Measurements from ENCODE around the gene TMOD2. TPM values are rescaled to one million over a fixed set of nuclear protein-coding genes. Genes with fewer than 3 reads are reported as not detected.

The TMOD2 gene
- polyA plus RNA-seq, 1 donor (not counting 4 experiments of a cell fraction or from before 2014, with no cell fraction given) = 5.2 TPM

DNA sequence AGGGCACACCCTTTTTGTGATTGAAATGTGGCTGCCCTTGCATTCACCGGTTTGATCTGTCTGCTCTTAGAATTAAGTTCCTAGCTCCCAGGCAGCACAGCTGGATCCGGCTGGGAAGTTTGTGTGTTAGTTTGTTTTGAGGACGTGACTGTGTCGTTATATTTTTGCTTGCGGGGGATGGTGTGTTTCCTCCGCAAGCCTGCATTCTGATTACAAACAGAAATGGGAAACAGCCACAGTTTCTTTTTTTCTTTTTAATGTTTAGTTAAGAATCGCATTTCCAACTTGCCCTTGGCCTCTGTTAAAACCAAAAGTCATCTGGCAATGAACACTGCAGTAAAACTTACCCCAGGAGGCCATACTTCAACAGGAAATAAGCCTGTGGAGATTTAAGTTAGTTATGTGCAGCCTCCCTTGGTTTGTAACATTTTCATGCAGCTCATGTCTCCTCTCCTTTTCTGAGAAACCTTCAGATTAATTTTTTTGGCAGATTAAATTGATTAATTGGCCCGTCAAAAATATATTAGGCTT, 78.9 kb downstream of the TMOD2 start:
- Histone ChIP-seq H3K27me3 (ENCODE audit: control insufficient read depth, extremely low read depth, insufficient read depth, low read length) (no peaks in the 10 kb centered on the region), H3K9me1 (ENCODE audit: control insufficient read depth, extremely low read depth, insufficient read depth, low read length) (no peaks in the 10 kb centered on the region), H3K9ac (ENCODE audit: control insufficient read depth, extremely low read depth, insufficient read depth, low read length) (peak overlapping the region; percentile 94), H3K36me3 (ENCODE audit: control insufficient read depth in 2 of 2, extremely low read depth in 1 of 2, insufficient read depth in 2 of 2, low read length in 2 of 2) (peaks cover 3 to 4% of the 10 kb centered on the region in 2 experiments), H3K4me3 (ENCODE audit: control insufficient read depth in 2 of 3, extremely low read depth in 1 of 3, insufficient read depth in 2 of 3, low read depth in 1 of 3, low read length in 3 of 3) (peak overlapping the region; percentile 68 to 95 (median 94)), H3K4me1 (ENCODE audit: control insufficient read depth, extremely low read depth, insufficient read depth, low read length) (peaks cover 55% of the 10 kb centered on the region), H3K79me2 (ENCODE audit: control insufficient read depth, insufficient read depth, low read length) (peaks cover 58% of the 10 kb centered on the region), H2AFZ (ENCODE audit: control insufficient read depth, low read length) (no peak overlapping the region), H3K27ac (ENCODE audit: control insufficient read depth, insufficient read depth, low read length) (peak overlapping the region; percentile 98), H3K4me2 (ENCODE audit: control insufficient read depth, extremely low read depth, insufficient read depth, low read depth, low read length) (peak overlapping the region; percentile 87), H4K20me1 (ENCODE audit: control insufficient read depth, extremely low read depth, insufficient read depth, low read length) (peaks cover 16% of the 10 kb centered on the region), H3K9me3 (ENCODE audit: control insufficient read depth, low read depth, low read length) (no peaks in the 10 kb centered on the region)
- DNase-seq (ENCODE audit: low read depth, low spot score) (no peak), FAIRE-seq (no peak)
- dilution Hi-C loops (cut with MboI; ENCODE audit: extremely low pct_ligation_motif_present, low sequenced_read_pairs) = no loop called here
- TF ChIP-seq, protein P1, sequence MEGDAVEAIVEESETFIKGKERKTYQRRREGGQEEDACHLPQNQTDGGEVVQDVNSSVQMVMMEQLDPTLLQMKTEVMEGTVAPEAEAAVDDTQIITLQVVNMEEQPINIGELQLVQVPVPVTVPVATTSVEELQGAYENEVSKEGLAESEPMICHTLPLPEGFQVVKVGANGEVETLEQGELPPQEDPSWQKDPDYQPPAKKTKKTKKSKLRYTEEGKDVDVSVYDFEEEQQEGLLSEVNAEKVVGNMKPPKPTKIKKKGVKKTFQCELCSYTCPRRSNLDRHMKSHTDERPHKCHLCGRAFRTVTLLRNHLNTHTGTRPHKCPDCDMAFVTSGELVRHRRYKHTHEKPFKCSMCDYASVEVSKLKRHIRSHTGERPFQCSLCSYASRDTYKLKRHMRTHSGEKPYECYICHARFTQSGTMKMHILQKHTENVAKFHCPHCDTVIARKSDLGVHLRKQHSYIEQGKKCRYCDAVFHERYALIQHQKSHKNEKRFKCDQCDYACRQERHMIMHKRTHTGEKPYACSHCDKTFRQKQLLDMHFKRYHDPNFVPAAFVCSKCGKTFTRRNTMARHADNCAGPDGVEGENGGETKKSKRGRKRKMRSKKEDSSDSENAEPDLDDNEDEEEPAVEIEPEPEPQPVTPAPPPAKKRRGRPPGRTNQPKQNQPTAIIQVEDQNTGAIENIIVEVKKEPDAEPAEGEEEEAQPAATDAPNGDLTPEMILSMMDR (optimal IDR thresholded peaks at IDR 0.05 in 1 of 3, IDR thresholded peaks at IDR 0.05 in 1 of 3, conservative IDR thresholded peaks at IDR 0.05 in 1 of 3; ENCODE audit: extremely low read depth in 1 of 3, insufficient read depth in 2 of 3, low read length in 3 of 3) = no peak
- TF ChIP-seq EZH2 (IDR thresholded peaks at IDR 0.05; ENCODE audit: low read length) = no peak

DNA sequence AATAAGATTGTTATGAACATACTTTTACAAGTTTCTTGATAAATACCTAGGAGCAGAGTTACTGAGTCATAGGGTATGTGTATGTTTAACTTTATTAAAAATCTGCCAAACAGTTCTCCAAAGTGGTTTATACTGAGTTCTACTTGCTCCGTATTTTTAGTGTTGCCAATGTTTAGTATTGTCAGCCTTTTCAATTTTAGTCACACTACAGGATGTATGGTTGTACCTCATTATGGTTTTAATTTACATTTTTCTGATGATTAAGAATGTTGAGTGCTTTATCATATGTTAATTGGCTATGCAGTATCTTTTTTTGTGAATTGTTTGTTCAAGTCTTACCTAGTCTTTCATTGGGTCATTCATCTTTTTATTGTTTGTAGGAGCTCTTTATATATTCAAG, 82.4 kb downstream of the TMOD2 start:
- dilution Hi-C loops (cut with MboI; ENCODE audit: extremely low pct_ligation_motif_present, low sequenced_read_pairs) = no loop called here
- Histone ChIP-seq H3K9me3 (ENCODE audit: control insufficient read depth, low read depth, low read length) (no peaks in the 10 kb centered on the region), H3K4me1 (ENCODE audit: control insufficient read depth, extremely low read depth, insufficient read depth, low read length) (peaks cover 64% of the 10 kb centered on the region), H3K79me2 (ENCODE audit: control insufficient read depth, insufficient read depth, low read length) (peaks cover 92% of the 10 kb centered on the region), H2AFZ (ENCODE audit: control insufficient read depth, low read length) (no peak overlapping the region), H4K20me1 (ENCODE audit: control insufficient read depth, extremely low read depth, insufficient read depth, low read length) (peaks cover 31% of the 10 kb centered on the region), H3K9ac (ENCODE audit: control insufficient read depth, extremely low read depth, insufficient read depth, low read length) (no peak overlapping the region), H3K9me1 (ENCODE audit: control insufficient read depth, extremely low read depth, insufficient read depth, low read length) (peaks cover 4% of the 10 kb centered on the region), H3K27ac (ENCODE audit: control insufficient read depth, insufficient read depth, low read length) (peak overlapping the region; percentile 40), H3K27me3 (ENCODE audit: control insufficient read depth, extremely low read depth, insufficient read depth, low read length) (no peaks in the 10 kb centered on the region), H3K4me3 (ENCODE audit: control insufficient read depth in 2 of 3, extremely low read depth in 1 of 3, insufficient read depth in 2 of 3, low read depth in 1 of 3, low read length in 3 of 3) (peak overlapping the region; percentile 67 to 94 (median 68)), H3K4me2 (ENCODE audit: control insufficient read depth, extremely low read depth, insufficient read depth, low read depth, low read length) (peak overlapping the region; percentile 87), H3K36me3 (ENCODE audit: control insufficient read depth in 2 of 2, extremely low read depth in 1 of 2, insufficient read depth in 2 of 2, low read length in 2 of 2) (peaks cover 3 to 6% of the 10 kb centered on the region in 2 experiments)
- FAIRE-seq (no peak), DNase-seq (ENCODE audit: low read depth, low spot score) (no peak)
- TF ChIP-seq EZH2 (IDR thresholded peaks at IDR 0.05; ENCODE audit: low read length) = no peak
- TF ChIP-seq, protein P1 (optimal IDR thresholded peaks at IDR 0.05 in 1 of 3, IDR thresholded peaks at IDR 0.05 in 1 of 3, conservative IDR thresholded peaks at IDR 0.05 in 1 of 3; ENCODE audit: extremely low read depth in 1 of 3, insufficient read depth in 2 of 3, low read length in 3 of 3) = no peak
